Gastrocnemius medialis (tissue), 4 donors: ENCODE results near the gene SP1.

ENCODE experiments used
- POLR2A ChIP-seq, 2 donors: fragments of 450-650 bp; IDR thresholded peaks; one replicate each; pipeline ENCODE4 v1.6.1; 2017; ENCODE audit warnings: antibody characterized with exemption in 2 of 2, mild to moderate bottlenecking in 2 of 2, moderate library complexity in 2 of 2
- TF ChIP-seq, protein P1 (sequence below), 5 experiments: fragments of 450-650 bp in 3 of 5; fragments of 200-600 bp in 2 of 5; sonication (generic) in 2 of 5; IDR thresholded peaks in 4 of 5; conservative IDR thresholded peaks in 1 of 5; 1 replicate in 4 of 5; 2 replicates in 1 of 5; pipeline ENCODE4 v1.5.1; 2016 to 2019; ENCODE audit warnings: antibody characterized with exemption in 5 of 5, mild to moderate bottlenecking in 3 of 5, moderate library complexity in 3 of 5

- TF ChIP-seq, protein P1, sequence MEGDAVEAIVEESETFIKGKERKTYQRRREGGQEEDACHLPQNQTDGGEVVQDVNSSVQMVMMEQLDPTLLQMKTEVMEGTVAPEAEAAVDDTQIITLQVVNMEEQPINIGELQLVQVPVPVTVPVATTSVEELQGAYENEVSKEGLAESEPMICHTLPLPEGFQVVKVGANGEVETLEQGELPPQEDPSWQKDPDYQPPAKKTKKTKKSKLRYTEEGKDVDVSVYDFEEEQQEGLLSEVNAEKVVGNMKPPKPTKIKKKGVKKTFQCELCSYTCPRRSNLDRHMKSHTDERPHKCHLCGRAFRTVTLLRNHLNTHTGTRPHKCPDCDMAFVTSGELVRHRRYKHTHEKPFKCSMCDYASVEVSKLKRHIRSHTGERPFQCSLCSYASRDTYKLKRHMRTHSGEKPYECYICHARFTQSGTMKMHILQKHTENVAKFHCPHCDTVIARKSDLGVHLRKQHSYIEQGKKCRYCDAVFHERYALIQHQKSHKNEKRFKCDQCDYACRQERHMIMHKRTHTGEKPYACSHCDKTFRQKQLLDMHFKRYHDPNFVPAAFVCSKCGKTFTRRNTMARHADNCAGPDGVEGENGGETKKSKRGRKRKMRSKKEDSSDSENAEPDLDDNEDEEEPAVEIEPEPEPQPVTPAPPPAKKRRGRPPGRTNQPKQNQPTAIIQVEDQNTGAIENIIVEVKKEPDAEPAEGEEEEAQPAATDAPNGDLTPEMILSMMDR (IDR thresholded peaks at IDR 0.05 in 4 of 5, conservative IDR thresholded peaks at IDR 0.05 in 1 of 5) = peak; percentile 89 to 94 (median 93)
- TF ChIP-seq POLR2A (IDR thresholded peaks at IDR 0.05) = peak; percentile 80 to 83
Measured at GRCh38 chr12:53451661-53452158, 71.7 kb downstream of the SP1 start, which contains the start of gene PCBP2.
